GM18508 (cell line): ENCODE data around the gene ELF5.

Experiments used
- ATAC-seq: cut with Tn5 transposase; IDR thresholded peaks from one replicate; pipeline ENCODE4 v1.9.1; 2021; ENCODE audit warnings: moderate number of reproducible peaks; ENCODE audit not compliant: insufficient read depth, unreplicated experiment

The ELF5 gene

DNA sequence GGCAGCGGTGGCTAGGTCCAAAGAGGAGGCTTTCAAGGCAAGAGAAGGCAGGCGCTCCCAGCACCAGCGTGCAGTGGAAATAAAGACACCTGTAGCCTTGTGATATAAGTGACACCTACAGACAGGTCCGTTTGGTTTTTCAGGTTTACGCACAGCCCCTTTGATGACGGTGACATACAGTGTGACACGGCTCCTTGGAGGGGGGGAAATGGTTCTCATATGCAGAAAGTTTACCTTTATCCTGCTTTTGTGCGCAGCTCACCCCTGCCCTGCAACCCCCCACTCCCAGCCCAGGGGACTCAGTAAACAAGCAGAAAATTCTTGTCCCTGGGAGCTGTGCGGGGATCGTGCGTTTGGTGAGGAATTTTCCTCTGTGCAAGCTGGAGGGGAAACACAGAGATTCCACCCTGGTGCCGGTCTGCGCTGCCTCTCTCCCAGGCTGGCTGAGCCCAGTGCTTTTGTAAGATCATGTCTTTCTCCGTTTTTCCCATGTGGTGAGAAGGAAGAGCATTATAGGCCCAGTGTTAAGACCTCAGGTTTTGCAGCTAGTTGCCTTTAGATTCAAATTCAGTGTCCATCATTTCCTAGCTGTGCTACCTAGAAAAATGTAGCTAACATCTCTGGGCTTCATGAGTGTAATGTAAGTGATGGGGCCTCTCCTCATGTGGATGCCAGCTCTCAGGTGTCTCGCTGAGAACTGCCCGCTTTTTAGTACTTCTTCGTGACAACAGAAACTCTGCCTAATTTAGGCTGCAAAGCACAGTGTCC is at the start of gene ELF5:
Gene ELF5, minus strand, starts transcription at position 113 of the 768 bp plus-strand sequence. CDS start 8,045 bp downstream, outside the sequence.
- ATAC-seq: no peak

DNA sequence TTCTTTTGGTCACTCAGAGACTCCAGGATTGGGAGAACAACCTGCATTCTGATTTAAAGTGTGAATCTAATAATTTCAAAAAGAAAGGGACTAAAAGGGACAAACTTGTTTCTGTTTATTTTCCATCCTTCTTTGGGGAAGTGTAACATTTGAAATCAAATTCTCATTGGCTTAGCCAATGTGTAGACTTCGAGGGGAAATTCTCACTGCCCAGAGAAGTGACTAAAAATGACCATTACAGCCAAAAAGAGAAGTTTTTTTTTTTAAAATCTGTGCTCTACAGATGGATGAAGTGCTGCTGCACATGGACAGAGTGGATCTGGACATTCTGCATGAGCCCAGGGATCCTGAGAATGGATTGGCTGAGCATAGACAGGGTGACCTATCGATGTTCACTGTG is 49.4 kb upstream of the ELF5 start:
- no peak for ATAC-seq

DNA sequence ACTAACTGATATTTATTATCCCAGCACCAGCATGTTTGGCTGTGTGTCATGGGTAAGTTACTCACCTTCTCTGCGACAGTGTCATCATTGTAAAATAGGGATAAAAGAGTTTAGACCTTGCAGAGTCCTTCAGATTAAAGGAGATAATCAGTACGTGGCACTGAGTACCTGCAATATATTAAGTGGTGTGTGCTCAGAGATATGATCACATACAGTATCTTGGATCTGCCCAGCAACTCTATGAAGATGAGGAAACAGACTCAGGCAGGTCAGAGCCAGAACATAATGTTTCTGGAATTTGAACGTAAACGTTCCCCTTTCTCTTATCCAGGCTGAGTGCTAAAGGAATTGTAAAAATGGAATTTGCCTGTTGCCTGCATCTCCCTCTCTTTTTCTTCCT is 46.9 kb upstream of the ELF5 start:
- no peak for ATAC-seq

DNA sequence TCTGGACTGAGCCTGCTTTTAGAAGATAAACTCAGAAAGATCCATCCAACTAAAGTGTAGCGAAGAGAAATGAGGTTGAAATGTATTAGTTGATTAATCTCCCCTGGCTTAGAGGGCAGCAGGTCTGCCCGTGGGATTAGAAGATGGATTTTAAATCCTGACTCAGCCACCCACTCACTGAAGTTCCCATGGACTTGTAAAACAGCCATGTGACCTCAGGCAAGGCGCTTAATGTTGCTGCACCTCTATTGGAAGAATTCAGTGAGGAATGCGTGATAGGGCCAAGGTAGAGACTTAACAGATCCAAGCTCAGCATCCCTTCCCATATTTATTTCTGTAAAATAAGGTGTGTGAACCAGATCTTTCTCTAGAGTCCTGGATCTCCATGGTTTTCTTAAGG is 45.1 kb upstream of the ELF5 start:
- no peak for ATAC-seq

DNA sequence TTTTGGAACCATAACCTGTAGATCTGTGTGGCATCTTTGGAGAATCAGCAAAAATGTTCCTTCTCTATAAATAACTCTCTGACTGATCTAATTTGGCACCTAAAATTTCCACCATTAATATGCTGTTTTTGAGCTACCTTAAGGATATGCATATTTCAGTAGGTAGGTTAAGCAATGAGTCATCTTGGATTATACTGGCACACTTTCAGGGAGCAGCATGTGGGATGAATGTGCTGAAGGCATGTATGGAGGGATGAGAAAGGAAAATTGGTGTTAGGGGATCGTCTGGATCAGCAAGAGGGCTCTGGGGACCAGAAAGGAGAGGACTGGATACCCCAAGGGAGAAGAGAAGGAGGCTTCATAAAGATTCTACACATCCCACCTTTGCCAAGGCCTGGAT is 44.6 kb upstream of the ELF5 start:
- no peak for ATAC-seq

DNA sequence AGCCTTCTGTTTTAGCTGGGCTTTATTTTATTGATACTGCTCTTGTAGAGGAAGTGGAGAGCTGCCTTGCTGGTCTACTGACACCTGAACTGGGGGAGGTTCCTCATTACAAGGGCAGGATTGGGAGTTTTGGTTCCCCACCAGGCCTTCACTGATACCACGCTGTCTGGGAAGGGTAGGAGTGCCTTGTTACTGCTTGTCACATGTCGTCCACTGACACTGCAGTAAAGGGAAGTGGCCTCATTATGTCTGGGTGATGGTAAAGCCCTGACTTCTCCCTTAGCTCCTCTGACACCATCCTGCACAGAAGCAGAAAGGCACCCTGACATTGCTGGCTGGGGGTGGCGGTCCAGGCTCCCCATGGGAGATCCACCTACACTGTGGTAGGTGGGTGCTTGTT is 38.7 kb upstream of the ELF5 start:
- no peak for ATAC-seq

DNA sequence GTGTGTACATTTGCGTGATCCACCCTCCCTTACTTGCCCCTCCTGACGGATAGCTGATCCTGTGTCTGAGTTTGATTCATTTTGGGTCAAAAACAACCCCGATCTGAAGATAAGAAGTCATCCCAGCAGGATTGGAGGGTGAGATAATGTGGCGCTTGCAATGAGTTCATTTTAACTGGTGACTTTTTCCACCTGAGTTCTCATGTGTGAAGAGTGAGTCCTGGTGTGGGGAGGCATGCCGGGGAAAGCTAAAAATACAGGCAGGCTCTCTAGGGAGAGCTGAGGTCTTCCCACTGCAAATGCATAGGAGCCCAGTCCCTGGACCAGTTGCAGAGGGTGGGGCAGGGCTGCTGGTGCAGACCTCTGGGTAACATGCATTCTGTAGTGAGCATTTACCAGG is 35.7 kb upstream of the ELF5 start:
- ATAC-seq: no peak

DNA sequence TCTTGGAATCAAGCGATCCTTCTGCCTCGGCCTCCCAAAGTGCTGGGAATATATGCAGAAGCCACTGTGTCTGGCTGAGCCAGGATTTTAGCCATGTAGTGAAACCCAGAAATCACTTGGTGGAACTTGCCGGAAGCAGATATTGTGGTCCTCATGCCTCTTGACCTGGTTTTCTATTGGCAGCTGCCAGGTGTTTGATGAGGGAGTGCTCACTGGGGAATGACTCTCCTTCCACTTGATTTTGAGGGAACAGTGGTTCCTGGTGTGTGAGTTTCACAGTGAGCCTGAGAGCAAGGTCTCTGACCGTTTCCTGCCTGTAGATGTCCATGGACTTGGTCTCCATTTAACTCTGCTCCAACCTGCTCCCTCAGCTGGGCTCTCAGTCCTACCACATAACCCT is 34.7 kb upstream of the ELF5 start:
- ATAC-seq: no peak

DNA sequence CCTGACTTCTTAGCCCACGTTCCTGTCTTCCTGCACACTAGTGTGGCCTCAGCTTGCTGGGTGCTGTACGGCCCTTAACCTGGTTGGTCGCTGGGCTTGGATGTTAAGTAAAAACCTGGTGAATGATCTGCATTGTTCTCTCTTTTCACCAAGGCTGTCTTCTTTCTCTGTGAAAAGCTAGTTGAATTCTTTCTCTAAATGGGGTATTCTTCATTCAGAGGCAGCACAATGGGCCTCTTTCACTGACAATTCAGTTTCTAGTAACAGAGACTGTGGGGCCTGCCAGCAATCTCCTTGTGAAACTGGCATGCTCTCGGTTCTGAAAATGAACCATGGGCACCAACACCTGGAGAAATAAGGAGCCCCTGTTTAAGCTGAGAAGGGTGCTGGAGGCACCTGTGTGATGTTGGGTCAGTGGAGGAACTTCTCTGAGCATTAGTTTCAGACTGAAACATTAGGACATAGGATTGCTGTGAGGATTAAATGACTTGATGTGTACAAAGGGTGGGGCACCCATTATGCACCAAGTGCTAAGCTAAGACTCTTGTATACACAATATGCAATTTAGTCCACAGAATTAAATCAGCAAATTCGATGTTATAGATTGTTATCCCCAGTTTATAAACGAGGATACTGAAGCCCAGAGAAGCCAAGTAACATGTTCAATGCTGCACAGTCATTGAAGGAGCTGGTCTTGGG is 33.1 kb upstream of the ELF5 start:
- ATAC-seq: no peak

DNA sequence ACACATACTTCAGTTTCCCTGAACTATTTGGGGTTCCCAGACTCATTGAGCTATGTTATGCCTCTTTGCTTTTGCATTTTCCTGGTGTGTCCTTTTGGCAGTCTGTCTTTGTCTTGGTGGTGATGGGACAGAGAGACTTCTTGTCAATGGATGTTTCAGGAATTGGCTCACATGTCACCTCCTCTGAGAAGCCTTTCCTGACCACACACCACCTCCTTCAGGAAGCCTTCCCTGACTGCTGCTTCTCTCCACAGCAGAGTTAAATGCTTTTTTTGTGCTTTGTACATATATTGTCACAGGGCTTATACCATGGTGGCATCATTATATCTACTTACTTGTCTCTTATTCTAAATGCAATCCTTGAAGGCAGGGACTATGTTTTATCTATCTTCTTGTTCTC is 28.5 kb upstream of the ELF5 start:
- no peak for ATAC-seq

DNA sequence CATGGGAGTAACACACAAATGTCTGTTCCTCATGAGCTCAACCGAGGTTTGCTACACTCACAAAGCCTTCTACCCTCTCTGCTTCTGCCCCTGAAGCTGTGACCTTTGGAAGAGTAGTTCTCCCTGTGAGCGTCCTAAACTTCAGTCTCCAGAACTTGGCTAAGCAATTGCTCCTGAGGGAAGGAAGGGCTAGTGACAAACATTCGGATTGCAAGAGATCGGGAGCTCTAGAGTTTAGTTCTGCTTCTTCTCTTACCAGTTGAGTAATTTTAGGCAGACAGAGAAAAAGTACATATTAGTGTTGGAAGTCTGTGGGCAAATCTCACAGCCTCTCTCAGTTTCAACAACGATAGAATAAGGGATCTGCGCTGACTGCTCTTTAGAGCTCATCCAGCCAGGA is 27.3 kb upstream of the ELF5 start:
- no peak for ATAC-seq

DNA sequence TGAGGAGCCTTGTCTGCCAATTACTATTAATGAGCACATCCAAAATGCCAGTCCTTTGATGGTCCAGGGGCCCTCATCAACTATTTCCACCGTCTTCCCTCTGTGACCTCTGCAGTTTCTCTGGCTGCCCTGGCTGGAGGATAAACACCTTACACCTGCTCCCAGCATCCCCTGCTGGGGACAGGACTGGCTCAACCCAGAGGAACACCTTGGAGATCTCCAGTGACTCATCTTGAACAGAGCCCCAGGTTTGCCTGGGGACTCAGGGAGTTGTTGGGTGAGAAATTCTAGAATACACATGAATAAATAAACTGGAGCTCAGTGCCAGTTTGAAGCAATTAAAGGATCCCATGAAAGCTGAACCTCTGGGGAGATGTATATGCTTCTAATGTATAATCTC is 24.0 kb upstream of the ELF5 start:
- ATAC-seq: no peak

DNA sequence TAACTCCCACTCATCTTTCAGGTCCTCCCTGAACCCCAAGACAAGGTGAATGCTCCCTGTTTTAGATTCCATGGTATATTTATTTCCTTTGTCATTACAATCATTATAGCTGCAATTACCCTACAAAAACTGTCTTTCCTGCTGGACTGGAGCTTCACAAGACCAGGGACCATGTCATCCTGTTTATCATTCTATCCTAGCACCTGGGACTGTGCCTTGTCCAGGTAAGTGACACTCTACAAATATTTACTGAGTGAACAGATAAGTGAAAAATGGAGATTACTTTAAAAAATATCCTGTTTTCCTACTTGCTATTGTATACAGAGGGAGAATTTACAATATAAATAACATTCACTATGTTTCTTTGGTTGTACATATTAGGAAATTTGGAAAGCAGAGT is 22.5 kb upstream of the ELF5 start:
- no peak for ATAC-seq

DNA sequence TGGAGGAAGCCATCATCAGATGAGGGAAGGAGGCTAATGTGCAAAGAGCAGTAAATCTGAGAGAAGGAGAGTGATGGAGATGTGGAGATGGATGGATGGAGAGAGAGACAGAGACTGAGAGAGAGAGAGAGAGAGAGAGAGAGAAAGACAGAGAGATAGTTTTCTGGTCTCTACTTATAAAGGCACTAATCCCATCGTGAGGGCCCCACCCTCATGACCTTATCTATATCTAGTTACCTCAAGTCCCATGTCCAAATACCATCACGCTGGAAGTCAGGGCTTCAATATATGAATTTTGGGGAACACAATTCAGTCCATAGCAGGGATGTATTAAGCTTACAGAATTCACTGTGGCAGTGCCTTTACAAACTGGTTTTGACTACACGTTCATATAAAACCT is 21.2 kb upstream of the ELF5 start:
- ATAC-seq: no peak

DNA sequence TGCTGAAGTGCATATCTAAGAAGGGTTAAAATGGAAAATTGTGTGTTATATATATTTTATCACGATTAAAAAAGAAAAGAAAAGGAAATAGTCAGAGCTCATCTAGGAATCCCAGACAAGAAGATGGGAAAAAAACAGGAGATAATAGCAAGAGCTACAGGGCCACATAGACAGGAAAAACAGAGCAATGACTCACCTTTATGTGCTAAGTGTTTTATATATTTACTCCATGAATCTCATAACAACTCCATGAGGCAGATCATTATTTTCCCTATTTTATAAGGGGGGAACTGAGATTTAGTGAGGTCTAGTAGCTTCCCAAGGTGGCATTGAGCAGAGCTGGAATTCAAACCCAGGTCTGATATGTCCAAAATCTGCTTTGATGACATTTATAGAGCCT is 18.1 kb upstream of the ELF5 start:
- ATAC-seq: no peak

DNA sequence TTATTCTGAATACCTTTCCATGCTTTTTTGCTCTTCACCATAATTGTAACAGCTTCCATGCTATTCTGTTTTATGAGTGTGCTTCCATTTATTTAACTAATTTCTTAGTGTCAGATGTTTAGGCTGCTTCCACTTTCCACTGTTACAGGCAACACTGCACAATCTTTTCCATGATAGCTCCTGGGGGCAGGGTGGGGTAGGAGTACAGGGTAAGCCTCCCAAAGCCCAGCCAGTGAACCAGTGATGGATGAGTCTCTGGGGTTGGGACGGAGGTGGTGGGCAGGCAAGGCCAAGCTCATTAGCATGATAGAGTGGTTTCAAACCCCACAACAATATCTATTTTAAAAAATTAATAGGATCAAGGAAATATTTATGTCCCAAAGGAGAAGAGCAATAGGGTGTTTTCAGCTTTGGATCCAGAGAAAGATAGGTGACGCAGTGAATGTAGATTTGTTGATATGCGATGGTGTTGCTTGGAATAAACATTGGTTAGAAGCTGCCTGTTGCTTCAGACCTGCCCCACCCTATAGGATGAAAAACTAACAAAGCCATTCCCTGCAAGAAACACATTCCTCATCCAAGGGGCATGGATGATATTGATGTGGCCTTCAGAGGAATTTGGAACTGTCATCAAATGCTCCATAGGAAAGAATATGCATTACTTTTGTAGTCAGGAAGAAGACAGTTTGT is 17.1 kb upstream of the ELF5 start:
- no peak for ATAC-seq

DNA sequence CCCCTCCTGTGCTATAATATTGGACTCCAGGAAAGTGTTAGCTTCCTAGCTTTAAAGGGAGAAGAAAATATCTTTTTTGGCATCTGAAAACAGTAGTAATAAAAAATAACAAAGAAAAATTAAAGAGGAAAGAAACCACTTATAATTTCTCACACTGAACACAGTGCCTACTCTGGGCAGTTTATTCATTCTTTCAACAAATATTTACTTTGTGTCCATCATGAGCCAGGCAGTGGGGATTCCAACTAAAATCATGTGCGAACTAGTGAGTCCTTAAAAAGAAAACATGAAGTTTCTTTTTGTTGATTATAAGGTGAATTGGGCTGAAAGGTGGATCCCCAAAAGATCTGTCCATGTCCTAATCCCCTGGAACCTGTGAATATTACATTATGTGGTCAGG is 16.0 kb upstream of the ELF5 start:
- no peak for ATAC-seq

DNA sequence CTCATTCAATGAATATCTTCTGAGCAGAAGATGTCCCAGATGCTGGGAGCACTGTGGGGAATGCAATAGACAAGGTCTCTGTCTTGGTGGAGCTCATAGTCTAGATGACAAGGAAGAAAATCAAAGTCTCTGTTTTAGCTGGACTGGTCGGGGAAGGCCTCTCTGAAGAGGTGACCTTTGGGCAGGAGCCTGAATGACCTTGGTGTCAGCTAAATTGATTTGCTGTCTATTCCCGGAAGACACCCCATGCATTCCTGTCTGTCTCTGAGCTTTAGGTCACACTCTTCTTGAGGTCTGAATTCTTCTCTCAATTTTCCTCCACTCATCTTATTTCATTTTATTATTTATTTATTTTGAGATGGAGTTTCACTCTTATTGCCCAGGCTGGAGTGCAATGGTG is 14.5 kb upstream of the ELF5 start:
- ATAC-seq: no peak

DNA sequence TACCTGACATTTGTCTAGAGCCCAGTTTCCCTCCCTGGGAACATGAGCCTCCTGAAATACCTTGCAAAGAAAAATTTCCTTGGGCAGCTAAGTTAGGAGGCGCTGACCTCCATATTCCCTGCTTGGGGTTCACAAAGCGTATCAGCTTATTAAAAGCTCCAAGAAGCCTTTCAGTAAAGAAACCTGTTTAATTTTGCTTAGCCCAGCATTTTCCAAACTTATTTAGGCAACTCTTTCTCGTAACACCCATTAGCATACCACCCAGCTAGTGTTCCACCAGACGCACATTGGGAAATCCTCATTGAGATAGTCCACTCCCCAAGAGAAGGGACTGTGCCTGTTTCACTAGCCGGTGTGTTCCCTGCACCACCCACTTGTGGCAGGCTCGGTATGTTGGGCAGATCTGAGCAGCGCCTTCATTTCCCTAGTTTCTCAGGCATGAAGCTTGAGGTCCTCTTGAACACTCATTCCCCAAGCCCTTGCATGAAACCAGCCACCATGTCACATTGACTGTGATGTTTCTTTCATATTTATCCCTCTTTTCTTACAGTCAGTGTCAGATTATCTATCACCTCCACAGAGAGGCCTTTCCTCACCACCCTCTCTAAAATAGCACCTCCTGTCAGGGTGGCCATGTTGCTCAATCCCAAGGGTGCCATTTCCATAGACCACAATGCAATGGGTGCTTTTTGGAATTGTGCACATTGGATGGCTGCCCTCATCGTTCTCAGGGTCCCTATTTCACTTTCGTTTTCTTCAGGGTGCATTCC is 12.5 kb upstream of the ELF5 start:
- ATAC-seq: no peak

DNA sequence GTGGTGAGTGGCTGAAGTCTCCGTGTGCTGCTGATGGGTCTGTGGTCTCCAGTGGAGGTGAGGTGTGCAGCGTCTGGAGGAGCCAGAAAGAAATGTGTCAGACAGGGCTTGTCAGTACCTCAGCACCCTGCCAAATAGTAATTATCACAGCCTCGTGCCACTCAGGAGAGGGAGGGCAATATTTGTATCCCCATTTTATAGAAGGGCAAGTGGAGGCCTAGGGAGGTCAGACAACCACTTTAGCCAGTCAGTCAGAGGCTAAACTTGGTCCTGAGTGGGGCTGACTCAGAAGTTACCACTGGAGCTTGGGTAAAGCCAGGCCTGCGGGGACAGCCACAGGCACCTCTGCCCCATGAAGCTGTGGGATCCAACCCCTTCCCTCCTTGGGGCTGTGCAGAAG is 11.5 kb upstream of the ELF5 start:
- ATAC-seq: no peak

DNA sequence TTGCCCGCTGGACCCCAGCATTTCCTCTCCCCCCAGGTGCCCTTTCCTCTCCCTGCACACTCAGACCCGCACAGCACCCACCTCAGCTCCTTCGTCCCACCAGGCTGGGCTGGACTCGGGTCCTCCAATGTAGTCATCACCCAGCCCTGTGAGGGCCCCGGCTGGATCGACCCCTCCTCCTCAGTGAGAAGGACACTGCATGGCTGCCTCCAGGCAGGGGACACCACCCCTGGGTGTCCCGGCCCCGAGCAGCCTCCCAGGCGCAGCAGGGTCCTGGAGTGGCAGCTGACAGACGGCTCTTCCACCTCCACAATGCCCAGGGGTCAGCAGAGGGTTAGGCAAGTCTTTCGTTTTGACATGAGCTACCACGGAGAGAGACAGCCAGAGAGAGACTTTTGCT is 11.1 kb upstream of the ELF5 start:
- ATAC-seq: no peak
